Testis (tissue), 2 donors: Measurements from ENCODE around the gene ARHGAP23.

Experiments used
- CTCF ChIP-seq, 3 experiments: fragments of 450-650 bp in 2 of 3; fragments of 200-600 bp in 1 of 3; sonication (generic) in 1 of 3; IDR thresholded peaks; one replicate each; pipeline ENCODE4 v1.5.1; 2016 to 2019; ENCODE audit warnings: antibody characterized with exemption in 3 of 3, mild to moderate bottlenecking in 2 of 3, moderate library complexity in 1 of 3
- POLR2A ChIP-seq: fragments of 450-650 bp; IDR thresholded peaks from one replicate; pipeline ENCODE4 v1.6.1; 2017; ENCODE audit warnings: antibody characterized with exemption, mild to moderate bottlenecking, moderate library complexity

GRCh38 chr17:38560503-38561318, 132.4 kb downstream of the ARHGAP23 start:
- TF ChIP-seq POLR2A = no peak
- no peak for TF ChIP-seq CTCF (IDR thresholded peaks at IDR 0.05)
